Hematopoietic multipotent progenitor cell treated with erythropoietin and hydrocortisone succinate and interleukin-3 and kit ligand, for 4 days (in vitro differentiated cells): ENCODE results near the gene FAIM2.

Experiments used
- DNase-seq: peaks from one replicate; pipeline ENCODE4 v3.0.0-alpha.2; 2015

FAIM2 gene

GRCh38 chr12:49939307-49939706 lies 35.6 kb upstream of the FAIM2 start:
- no peak for DNase-seq

DNA sequence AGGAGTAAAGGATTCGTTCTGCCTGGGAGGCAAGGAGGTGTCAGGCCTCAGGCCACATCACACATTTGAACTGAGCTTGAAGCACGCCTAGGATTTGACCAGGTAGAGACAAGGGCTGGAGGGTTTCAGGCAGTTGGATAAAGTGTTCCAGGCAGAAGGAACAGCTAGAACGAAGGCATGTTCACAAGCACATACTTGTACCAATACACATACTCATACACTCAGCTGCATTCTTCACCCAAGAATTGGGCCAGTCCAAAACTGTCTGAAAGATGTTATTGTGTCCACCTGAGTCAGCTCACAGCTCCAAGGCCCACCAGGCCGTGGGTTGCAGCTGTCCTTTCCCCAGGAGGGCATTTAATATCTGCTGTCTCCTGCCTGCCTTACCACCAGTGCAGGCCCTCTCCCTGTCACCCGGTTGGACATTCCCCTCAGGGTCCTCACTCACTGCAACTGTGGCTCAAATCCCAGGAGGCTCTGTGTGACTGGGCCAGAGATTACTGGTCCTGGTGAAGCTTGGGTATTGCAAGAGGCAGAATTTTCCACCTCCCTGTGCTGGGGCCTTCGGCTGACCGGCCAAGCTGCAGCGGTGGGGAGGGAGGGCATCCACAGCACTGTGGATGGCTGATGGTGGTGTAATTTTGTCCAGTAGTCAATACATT lies 34.1 kb upstream of the FAIM2 start:
- no peak for DNase-seq

DNA sequence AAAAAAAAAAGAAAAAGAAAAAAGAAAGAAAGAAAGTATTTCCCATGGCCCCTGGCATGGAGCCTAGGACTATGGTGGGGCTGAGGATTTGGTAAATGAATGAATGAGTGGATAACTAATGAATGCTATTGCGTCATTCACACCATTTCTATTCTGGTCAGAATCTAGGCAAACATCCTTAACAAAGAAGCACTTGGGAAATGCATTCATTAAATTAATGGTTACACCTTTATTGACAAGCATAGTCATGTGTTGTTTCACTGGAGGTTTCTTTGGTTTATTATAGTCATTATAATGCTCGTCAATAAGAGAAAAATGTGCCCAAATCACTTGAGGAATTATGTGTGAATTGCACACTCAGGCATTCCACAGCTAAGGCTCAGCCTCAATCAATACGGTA lies 33.2 kb upstream of the FAIM2 start:
- DNase-seq, result no peak

DNA sequence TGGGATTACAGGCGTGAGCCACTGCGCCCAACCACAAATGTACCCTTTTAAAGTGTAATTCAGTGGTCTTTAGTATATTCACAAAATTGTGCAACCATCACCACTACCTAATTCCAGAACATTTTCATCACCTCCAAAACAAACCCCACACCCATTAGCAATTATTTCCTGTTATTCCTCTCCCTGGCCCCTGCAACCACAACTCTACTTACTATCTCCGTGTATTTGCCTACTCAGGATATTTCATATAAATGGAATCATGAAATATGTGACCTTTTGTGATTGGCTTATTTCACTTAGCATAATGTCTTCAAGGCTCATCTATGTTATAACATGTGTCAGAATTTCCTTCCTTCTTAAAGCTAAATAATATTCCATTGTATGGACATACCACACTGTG lies 30.8 kb upstream of the FAIM2 start:
- DNase-seq, result no peak

DNA sequence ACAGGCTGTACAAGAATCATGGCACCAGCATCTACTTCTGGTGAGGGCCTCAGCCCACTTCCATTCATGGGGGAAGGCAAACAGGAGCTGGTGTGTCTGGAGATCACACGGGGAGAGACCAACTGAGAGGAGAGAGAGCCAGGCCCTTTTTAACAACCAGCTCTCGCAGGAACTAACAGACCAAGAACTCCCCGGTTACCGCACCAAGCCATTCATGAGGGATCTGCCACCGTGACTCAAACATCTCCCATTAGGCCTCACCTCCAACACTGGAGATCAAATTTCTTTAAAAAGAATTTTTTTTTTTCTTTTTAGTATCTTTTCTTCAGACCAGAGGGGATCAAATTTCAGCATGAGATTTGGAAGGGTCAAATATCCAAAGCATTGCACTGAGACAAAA lies 30.1 kb upstream of the FAIM2 start:
- DNase-seq, result no peak

GRCh38 chr12:49932533-49933130 lies 28.9 kb upstream of the FAIM2 start:
- no peak for DNase-seq

GRCh38 chr12:49932023-49932422 lies 28.3 kb upstream of the FAIM2 start:
- no peak for DNase-seq

GRCh38 chr12:49930515-49931288 lies 27.0 kb upstream of the FAIM2 start:
- DNase-seq, result no peak

DNA sequence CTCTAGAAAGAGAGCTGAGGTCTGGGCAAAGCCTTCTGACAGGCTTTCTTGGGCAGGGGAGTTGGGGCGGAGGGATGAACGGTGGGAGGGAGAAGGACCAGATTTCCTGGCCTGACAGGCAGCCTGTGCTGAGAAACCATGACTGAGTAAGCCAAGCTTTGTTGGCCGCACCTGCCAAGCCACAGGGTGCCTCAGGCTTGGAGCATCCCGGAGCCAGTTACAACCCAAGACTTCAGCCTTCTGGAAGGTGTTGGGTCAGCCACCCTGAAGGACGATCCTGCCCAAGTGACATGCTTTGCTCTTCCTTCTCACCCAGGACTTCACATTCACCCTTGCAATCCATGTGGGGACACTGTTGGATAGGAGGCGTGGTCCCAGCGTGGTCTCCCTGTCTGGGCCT lies 25.9 kb upstream of the FAIM2 start:
- DNase-seq, result no peak

DNA sequence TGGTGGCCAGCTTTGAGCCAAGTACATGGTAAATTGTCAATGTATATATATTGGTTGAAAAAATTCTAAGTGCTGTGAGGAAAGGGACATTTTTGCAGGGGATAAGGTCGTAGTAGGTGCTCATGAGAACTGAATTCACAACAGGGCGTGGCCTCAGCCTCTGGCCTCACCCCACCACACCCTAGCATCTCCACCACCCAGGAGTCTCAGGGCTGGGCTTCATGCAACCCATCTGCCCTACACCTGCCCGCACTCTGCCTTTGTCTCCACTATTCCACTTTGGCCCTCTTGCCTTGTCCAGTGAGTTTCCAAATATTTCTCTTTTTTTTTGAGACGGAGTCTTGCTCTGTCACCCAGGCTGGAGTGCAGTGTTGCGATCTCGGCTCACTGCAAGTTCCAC lies 24.8 kb upstream of the FAIM2 start:
- no peak for DNase-seq

DNA sequence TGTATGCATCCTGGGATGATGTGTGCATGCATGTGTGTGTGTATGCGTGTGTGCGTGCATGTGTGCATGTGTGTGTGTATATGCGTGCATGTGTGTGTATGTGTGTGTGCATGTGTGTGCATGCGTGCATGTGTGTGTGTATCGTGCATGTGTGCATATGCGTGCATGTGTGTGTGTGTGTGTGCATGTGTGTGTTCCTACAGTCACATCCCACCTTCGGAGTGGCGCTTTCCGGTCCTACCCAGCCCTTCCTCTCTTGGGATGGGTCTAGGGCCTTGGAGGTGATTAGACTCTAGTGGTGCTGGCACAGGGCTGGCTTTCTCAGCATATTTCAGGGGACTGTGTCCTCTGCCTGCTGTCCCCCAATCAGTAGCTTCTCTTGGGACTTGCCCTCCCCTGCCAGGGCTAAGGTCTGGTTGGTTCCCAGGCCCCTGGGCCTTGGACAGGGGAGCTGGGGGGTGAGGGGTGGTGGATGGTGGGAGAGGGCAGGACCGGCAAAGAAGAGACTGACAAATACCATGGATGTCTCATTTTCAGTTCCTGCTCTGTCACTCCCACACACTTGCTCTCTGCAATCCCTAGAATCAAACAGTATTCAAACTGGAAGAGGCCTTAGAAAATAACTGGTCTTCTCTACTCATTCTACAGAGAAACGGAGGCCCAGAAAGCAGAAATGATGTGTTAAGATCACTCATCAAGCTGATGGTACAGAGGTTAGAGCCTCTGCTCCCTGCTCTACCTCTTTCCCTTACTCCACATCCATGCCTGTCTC lies 21.9 kb upstream of the FAIM2 start:
- no peak for DNase-seq

DNA sequence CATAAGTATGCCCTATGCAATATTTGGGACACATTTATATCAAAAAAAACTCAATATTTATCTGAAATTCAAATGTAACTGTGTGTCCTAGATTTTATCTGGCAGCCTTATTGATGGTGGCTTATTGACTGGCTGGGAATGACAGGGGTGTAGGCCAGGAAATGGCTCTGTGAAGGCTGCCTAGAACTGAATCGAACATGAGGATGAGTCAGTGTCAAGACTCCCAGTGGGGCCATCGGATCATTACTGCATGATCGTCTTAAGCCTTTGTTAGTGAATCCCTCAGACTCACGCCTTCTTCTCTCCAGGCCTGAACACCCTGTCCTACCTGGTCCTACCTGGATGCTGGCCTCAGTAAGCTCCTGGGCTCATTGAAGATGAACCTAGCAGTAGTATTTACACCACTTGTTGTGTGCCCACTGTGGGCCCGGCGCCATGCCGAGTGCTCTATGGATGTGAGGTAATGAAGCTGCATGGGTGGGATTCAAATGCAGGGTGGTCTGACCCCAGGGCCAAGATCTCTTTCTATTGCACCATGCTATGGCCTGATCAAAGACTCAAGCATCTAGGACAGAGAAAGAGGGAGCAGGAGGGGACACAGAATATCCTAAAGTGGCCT lies 21.0 kb upstream of the FAIM2 start:
- no peak for DNase-seq

GRCh38 chr12:49923880-49924556 lies 20.3 kb upstream of the FAIM2 start:
- DNase-seq, result no peak

- no peak for DNase-seq
Measured at GRCh38 chr12:49923035-49923644, 19.4 kb upstream of the FAIM2 start.

- no peak for DNase-seq
Measured at GRCh38 chr12:49922349-49923034, 18.8 kb upstream of the FAIM2 start.

GRCh38 chr12:49921936-49922335 lies 18.2 kb upstream of the FAIM2 start:
- DNase-seq, result no peak

- no peak for DNase-seq
Measured at GRCh38 chr12:49921299-49921698, 17.6 kb upstream of the FAIM2 start.

DNA sequence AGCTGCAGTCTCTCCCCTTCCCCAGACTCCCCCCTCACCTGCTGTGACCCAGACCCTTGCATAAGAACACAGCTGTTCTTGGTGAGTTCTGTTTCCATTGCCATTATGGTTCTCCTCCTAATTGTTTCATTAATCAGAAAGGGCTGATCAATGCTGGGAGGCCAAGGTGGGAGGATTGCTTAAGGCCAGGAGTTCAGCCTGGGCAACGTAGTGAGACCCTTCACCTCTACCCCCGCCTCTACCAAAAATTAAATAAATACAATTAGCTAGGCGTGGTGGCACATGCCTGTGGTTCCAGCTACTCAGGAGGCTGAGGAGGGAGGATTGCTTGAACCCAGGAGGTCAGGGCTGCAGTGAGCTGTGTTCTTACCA lies 17.2 kb upstream of the FAIM2 start:
- no peak for DNase-seq

DNA sequence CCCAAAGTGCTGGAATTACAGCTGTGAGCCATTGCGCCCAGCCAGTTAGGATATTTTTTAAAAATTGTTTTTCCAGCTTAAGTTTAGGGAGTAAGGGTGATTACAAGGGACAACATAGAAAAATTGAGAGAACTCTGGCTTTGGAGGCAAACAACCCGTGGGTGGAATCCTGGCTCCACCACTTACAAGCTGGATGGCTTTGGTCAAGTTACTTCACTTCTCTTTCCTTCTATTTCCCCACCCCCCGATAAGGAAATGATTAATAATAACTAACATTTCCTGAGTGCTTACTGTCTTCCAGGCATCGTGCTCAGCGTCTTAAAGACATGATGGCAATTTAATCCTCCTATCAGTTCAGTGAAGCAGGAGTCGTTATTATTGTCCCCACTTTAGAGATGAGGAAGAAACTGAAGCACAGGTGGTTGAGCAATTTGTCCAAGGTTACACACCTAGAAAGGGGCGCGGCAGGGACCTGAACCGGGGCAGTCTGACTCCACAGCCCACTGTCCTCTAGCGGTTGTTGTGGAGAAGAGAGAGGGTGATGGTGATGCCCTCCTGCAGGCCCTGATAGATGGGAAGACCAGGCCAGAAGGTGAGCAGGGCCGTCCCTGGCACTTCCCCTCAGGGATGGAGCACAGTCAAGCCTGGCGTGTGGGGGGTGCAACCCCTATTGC lies 16.7 kb upstream of the FAIM2 start:
- no peak for DNase-seq

DNA sequence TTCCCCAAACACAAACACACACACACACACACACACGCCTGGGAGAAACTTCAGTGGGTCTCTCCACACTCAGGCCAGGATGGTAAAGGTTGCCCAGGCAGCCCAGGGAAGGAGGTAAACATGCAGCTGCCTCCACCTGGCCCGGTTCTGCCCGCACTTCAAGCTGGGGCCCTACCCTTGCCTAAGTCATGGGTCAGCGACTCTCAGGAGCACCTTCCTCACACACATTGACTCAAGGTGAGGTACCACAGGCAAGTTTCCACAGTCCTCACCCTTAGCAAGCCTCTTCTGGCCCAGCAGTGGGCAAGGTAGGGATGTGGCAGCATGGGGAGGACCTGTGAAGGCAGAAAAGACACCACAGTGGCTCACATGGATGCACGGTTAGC lies 14.1 kb upstream of the FAIM2 start:
- no peak for DNase-seq
